PC-3 (cell line): ENCODE results near the gene ATXN10. TPM values are rescaled to one million over a fixed set of nuclear protein-coding genes. Genes with fewer than 3 reads are reported as not detected.

Experiments
- ATAC-seq: fragments of 200-7000 bp; cut with Tn5 transposase; 2 replicates; pipeline ENCODE4 v1.9.1; 2020; ENCODE audit warnings: mild to moderate bottlenecking, moderate library complexity
- BruUV-seq: library from RNA; stranded (reverse); fragments of 400-500 nt; replicated peaks from 2 replicates; lab custom pipeline; 2021; lab: Mats Ljungman, UMichigan
- CTCF ChIA-PET: fragments of 300-600 bp; sonication (Branson Sonifier 250); formaldehyde crosslinking; loops from one replicate; lab custom pipeline; 2022; ENCODE audit warnings: antibody characterized with exemption; lab: Charles Lee
- POLR2A ChIA-PET: fragments of 300-600 bp; sonication (Branson Sonifier 250); formaldehyde crosslinking; loops from one replicate; lab custom pipeline; 2022; ENCODE audit warnings: antibody characterized with exemption; ENCODE audit not compliant: unreplicated experiment; lab: Charles Lee
- DNase-seq: peaks from one replicate; pipeline ENCODE4 v3.0.0-alpha.2; 2015
- H2AFZ ChIP-seq: fragments of 300-600 bp; sonication (generic); 2 replicates; pipeline ENCODE4 v1.6.0; 2016; ENCODE audit warnings: antibody characterized with exemption, low read length
- H3F3A ChIP-seq: fragments of 300-600 bp; sonication (generic); one replicate; pipeline ENCODE4 v1.6.0; 2017; ENCODE audit warnings: antibody characterized with exemption, low read length, control low read depth, mild to moderate bottlenecking; ENCODE audit not compliant: unreplicated experiment
- H3K27ac ChIP-seq: fragments of 300-600 bp; sonication (generic); 2 replicates; pipeline ENCODE4 v1.5.1; 2016; ENCODE audit warnings: mild to moderate bottlenecking, low read length
- H3K27me3 ChIP-seq: fragments of 300-600 bp; sonication (generic); 2 replicates; pipeline ENCODE4 v1.6.1; 2016; ENCODE audit warnings: low read length, mixed read lengths
- H3K36me3 ChIP-seq: fragments of 300-600 bp; sonication (generic); 2 replicates; pipeline ENCODE4 v1.6.1; 2016; ENCODE audit warnings: low read depth, mixed run types, low read length, mixed read lengths
- H3K4me1 ChIP-seq: fragments of 300-600 bp; sonication (generic); 2 replicates; pipeline ENCODE4 v1.5.1; 2016; ENCODE audit warnings: low read length; ENCODE audit not compliant: insufficient read depth
- H3K4me2 ChIP-seq: fragments of 300-600 bp; sonication (generic); 2 replicates; pipeline ENCODE4 v1.6.0; 2016; ENCODE audit warnings: low read length
- H3K4me3 ChIP-seq: fragments of 300-600 bp; sonication (generic); 2 replicates; pipeline ENCODE4 v1.5.1; 2016; ENCODE audit warnings: mild to moderate bottlenecking, low read length, mixed read lengths
- H3K79me2 ChIP-seq: fragments of 300-600 bp; sonication (generic); 2 replicates; pipeline ENCODE4 v1.6.1; 2017; ENCODE audit warnings: low read length, mixed read lengths
- H3K9ac ChIP-seq: fragments of 300-600 bp; sonication (generic); 2 replicates; pipeline ENCODE4 v1.6.0; 2016; ENCODE audit warnings: mild to moderate bottlenecking, low read length
- H3K9me2 ChIP-seq: fragments of 300-600 bp; sonication (generic); replicated peaks from 2 replicates; pipeline ENCODE4 v1.6.1; 2016; ENCODE audit warnings: mixed run types, low read length, mixed read lengths
- H3K9me3 ChIP-seq: fragments of 300-600 bp; sonication (generic); 2 replicates; pipeline ENCODE4 v1.6.1; 2016; ENCODE audit warnings: low read length, mixed read lengths
- H4K20me1 ChIP-seq: fragments of 300-600 bp; sonication (generic); 2 replicates; pipeline ENCODE4 v1.6.1; 2016; ENCODE audit warnings: low read length, mixed read lengths
- EZH2 ChIP-seq: fragments of 300-600 bp; sonication (generic); IDR thresholded peaks from one replicate; pipeline ENCODE4 v1.6.1; 2017; ENCODE audit warnings: antibody characterized with exemption, mild to moderate bottlenecking, low read length; ENCODE audit not compliant: unreplicated experiment
- EZH2phosphoT487 ChIP-seq: fragments of 300-600 bp; sonication (generic); IDR thresholded peaks from 2 replicates; pipeline ENCODE4 v1.6.1; 2018; ENCODE audit warnings: mild to moderate bottlenecking, antibody characterized with exemption, low read length, borderline replicate concordance
- intact Hi-C: fragments of 100-400 bp; cut with micrococcal nuclease; formaldehyde crosslinking; loops from 2 replicates; pipeline ENCODE4 v1.9.0; 2023
- total RNA-seq: library from RNA; depleted of rRNA; stranded (reverse); fragments of >200 nt; gene quantifications from 2 replicates; pipeline ENCODE4 v1.2.3, GENCODE V29; 2014
- TF ChIP-seq, protein P1 (sequence below): fragments of 300-600 bp; sonication (generic); conservative IDR thresholded peaks from 2 replicates; pipeline ENCODE4 v1.5.1; 2017; ENCODE audit warnings: antibody characterized with exemption, low read depth, mild to moderate bottlenecking, low read length

Gene ATXN10
- total RNA-seq, 1 experiment from 2014 or later: 40.6 TPM

DNA sequence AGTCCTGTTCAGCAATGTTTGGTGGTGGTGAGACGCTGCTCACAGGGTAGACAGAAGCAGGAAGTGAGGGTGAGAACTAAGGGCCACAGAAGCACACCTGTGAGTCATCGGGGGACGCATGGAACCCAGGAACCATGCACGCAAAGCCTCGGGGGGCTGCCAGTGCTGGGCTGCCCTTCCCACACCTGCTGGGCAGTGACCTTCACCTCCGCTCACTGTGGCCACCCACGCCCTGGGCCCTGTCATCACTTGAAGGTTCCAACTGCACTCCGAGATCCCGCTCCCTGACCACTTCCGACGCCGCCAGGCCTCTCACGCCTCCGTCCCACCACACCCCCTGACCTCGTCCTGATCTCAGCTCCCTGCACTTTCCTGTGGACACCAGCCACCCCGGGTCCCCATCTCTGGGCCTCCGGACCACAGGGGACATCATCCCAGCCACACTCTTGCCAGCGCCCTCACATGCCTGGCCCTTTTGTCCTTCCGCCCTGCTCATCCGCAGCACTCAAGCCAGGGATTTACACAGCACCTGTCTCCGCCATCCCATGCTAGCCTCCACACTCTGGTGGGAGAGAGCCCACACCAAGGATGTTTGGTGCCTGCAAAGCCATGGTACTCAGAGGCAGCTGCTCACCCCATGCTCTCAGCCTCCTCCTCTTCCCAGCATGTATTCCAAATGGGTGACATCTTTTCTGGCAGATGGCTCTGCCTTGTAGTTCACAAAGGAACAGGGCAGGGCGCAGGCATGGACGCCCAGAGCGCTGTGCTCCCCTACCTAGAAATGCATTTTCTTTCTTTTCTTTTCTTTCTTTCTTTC, 23.1 kb upstream of the ATXN10 start:
- Histone ChIP-seq H3K36me3 (no peaks in the 10 kb centered on the region), H3K4me2 (no peak overlapping the region), H3K9ac (no peak overlapping the region), H3K4me3 (no peak overlapping the region), H3K27me3 (no peaks in the 10 kb centered on the region), H3K9me2 (no peaks in the 10 kb centered on the region), H3F3A (no peaks in the 10 kb centered on the region), H3K4me1 (peaks cover 10% of the 10 kb centered on the region), H3K27ac (no peak overlapping the region), H4K20me1 (no peaks in the 10 kb centered on the region), H3K9me3 (no peaks in the 10 kb centered on the region), H2AFZ (no peak overlapping the region), H3K79me2 (no peaks in the 10 kb centered on the region)
- TF ChIP-seq, protein P1, sequence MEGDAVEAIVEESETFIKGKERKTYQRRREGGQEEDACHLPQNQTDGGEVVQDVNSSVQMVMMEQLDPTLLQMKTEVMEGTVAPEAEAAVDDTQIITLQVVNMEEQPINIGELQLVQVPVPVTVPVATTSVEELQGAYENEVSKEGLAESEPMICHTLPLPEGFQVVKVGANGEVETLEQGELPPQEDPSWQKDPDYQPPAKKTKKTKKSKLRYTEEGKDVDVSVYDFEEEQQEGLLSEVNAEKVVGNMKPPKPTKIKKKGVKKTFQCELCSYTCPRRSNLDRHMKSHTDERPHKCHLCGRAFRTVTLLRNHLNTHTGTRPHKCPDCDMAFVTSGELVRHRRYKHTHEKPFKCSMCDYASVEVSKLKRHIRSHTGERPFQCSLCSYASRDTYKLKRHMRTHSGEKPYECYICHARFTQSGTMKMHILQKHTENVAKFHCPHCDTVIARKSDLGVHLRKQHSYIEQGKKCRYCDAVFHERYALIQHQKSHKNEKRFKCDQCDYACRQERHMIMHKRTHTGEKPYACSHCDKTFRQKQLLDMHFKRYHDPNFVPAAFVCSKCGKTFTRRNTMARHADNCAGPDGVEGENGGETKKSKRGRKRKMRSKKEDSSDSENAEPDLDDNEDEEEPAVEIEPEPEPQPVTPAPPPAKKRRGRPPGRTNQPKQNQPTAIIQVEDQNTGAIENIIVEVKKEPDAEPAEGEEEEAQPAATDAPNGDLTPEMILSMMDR: no peak
- TF ChIP-seq EZH2 (no peak), EZH2phosphoT487 (no peak)
- CTCF ChIA-PET: no interaction called here
- intact Hi-C loops: loop anchor here (5.0 kb wide), 1 partner anchor 59 kb away; no protein-coding TSS in a partner anchor
- POLR2A ChIA-PET: no interaction called here
- ATAC-seq (no peak), DNase-seq (no peak)
- no TSS peak for BruUV-seq

DNA sequence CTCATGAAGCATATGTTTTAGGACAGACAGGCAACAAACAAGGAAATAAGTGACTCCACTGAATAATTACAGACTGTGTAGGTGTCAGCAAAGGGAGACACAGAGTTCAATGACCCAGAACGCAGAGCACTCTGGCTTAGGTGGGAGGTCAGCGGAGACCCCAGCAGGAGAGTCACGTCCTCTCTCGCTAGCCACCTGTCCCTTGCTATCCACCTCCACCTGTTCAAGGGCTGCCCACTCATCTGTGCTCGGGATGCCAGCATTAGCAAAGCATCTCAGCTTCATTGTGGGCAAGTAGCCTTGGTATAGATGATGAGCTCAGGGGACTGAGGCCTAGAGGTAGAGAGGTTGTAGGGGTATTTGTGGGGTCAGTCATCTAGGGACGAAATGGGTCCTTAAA, 21.8 kb upstream of the ATXN10 start:
- Histone ChIP-seq H3K27ac (no peak overlapping the region), H3K36me3 (no peaks in the 10 kb centered on the region), H2AFZ (no peak overlapping the region), H3K9me3 (no peaks in the 10 kb centered on the region), H3K4me2 (no peak overlapping the region), H3K27me3 (no peaks in the 10 kb centered on the region), H4K20me1 (no peaks in the 10 kb centered on the region), H3K79me2 (no peaks in the 10 kb centered on the region), H3K9me2 (no peaks in the 10 kb centered on the region), H3K9ac (no peak overlapping the region), H3K4me3 (no peak overlapping the region), H3F3A (no peaks in the 10 kb centered on the region), H3K4me1 (peaks cover 10% of the 10 kb centered on the region)
- DNase-seq (no peak), ATAC-seq (no peak)
- POLR2A ChIA-PET: no interaction called here
- intact Hi-C loops: loop anchor here (5.0 kb wide), 1 partner anchor 57 kb away; no protein-coding TSS in a partner anchor
- CTCF ChIA-PET: no interaction called here
- BruUV-seq: no TSS peak
- TF ChIP-seq, protein P1: no peak
- TF ChIP-seq EZH2phosphoT487 (no peak), EZH2 (no peak)

DNA sequence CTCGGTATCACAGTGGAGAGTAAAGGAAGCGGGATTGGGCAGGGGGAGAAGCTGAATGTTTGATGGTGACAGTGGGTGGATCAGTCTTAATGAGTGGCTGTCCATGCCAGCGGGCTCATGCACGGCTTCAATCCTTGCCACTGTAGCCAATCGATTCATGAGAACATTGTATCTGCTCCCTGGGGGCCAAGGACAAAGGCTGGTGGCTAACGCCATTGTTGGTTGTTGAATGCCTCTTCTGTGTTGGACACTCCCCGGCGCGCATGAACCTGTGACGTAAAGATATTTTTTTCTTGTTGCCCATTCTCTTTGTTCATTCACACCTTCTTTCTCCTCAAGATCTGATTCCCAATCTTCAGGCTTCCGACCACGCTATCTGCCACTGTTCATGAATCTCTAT, 20.9 kb upstream of the ATXN10 start:
- Histone ChIP-seq H3K4me3 (no peak overlapping the region), H3K4me1 (peaks cover 4% of the 10 kb centered on the region), H3K27ac (no peak overlapping the region), H3K9me2 (no peaks in the 10 kb centered on the region), H2AFZ (no peak overlapping the region), H3F3A (no peaks in the 10 kb centered on the region), H3K4me2 (no peak overlapping the region), H3K79me2 (no peaks in the 10 kb centered on the region), H3K9ac (no peak overlapping the region), H3K27me3 (no peaks in the 10 kb centered on the region), H4K20me1 (no peaks in the 10 kb centered on the region), H3K36me3 (no peaks in the 10 kb centered on the region), H3K9me3 (no peaks in the 10 kb centered on the region)
- ATAC-seq (no peak), DNase-seq (no peak)
- no TSS peak for BruUV-seq
- POLR2A ChIA-PET: no interaction called here
- no peak for TF ChIP-seq EZH2phosphoT487
- no peak for TF ChIP-seq EZH2
- TF ChIP-seq, protein P1: no peak
- intact Hi-C loops: no loop called here
- CTCF ChIA-PET: no interaction called here
